H1 (cell line): Measurements from ENCODE around the gene TNFRSF8.

ENCODE experiments used
- BRCA1 ChIP-seq: IDR thresholded peaks from 2 replicates; pipeline ENCODE4 v1.6.1; 2012; ENCODE audit warnings: low read depth, low read length, improper control_type of control experiment
- CTCF ChIP-seq, 3 experiments: IDR thresholded peaks; 1 replicate in 2 of 3; 2 replicates in 1 of 3; pipeline versions ENCODE4 v1.5.1 to v1.6.1; 2011; ENCODE audit warnings: low read length in 3 of 3, mild to moderate bottlenecking in 3 of 3, inconsistent platforms in 2 of 3, low read depth in 1 of 3, moderate library complexity in 1 of 3; ENCODE audit not compliant: insufficient read depth in 1 of 3; ENCODE audit errors: control extremely low read depth in 1 of 3
- EP300 ChIP-seq, 2 experiments: IDR thresholded peaks; 1 replicate in 1 of 2; 2 replicates in 1 of 2; pipeline ENCODE4 v1.6.1; 2011 to 2012; ENCODE audit warnings: low read depth in 2 of 2, low read length in 2 of 2, mild to moderate bottlenecking in 2 of 2, borderline replicate concordance in 1 of 2, inconsistent platforms in 1 of 2, moderate library complexity in 1 of 2
- EZH2 ChIP-seq: fragments of 200-600 bp; sonication (generic); IDR thresholded peaks from 2 replicates; pipeline ENCODE4 v1.7.1; 2012; ENCODE audit warnings: low read depth, mild to moderate bottlenecking, moderate library complexity, low read length, inconsistent platforms; ENCODE audit not compliant: severe bottlenecking
- GTF2F1 ChIP-seq: IDR thresholded peaks from 2 replicates; pipeline ENCODE4 v1.6.1; 2012; ENCODE audit warnings: low read depth, low read length, improper control_type of control experiment, borderline replicate concordance
- KDM1A ChIP-seq: fragments of 200-600, 300-600 bp; sonication (generic); IDR thresholded peaks from 2 replicates; pipeline ENCODE4 v1.7.1; 2016; ENCODE audit warnings: mild to moderate bottlenecking, low read length, borderline replicate concordance
- POLR2A ChIP-seq, 2 experiments: IDR thresholded peaks; 1 replicate in 1 of 2; 2 replicates in 1 of 2; pipeline ENCODE4 v1.6.1; 2011; ENCODE audit warnings: low read depth in 2 of 2, low read length in 2 of 2, mild to moderate bottlenecking in 2 of 2; ENCODE audit errors: control extremely low read depth in 1 of 2
- RAD21 ChIP-seq, 2 experiments: IDR thresholded peaks in 1 of 2; conservative IDR thresholded peaks in 1 of 2; 2 replicates each; pipeline ENCODE4 v1.6.1; 2011; ENCODE audit warnings: low read depth in 2 of 2, low read length in 2 of 2, improper control_type of control experiment in 1 of 2, inconsistent platforms in 1 of 2, mild to moderate bottlenecking in 1 of 2, moderate library complexity in 1 of 2
- SIN3A ChIP-seq, 2 experiments: IDR thresholded peaks in 1 of 2; conservative IDR thresholded peaks in 1 of 2; 2 replicates each; pipeline ENCODE4 v1.6.1; 2011 to 2012; ENCODE audit warnings: low read length in 2 of 2, improper control_type of control experiment in 1 of 2, low read depth in 1 of 2, mild to moderate bottlenecking in 1 of 2
- SP2 ChIP-seq: IDR thresholded peaks from 2 replicates; pipeline ENCODE4 v1.6.1; 2012; ENCODE audit warnings: mild to moderate bottlenecking, low read length, inconsistent platforms

- TF ChIP-seq POLR2A (IDR thresholded peaks at IDR 0.05; ENCODE audit: control extremely low read depth in 1 of 2, low read depth in 2 of 2, low read length in 2 of 2) (no peak), CTCF (IDR thresholded peaks at IDR 0.05; ENCODE audit: control extremely low read depth in 1 of 3, insufficient read depth in 1 of 3, low read depth in 1 of 3, low read length in 3 of 3) (no peak), EP300 (IDR thresholded peaks at IDR 0.05; ENCODE audit: borderline replicate concordance in 1 of 2, low read depth in 2 of 2, low read length in 2 of 2) (no peak), KDM1A (no peak), BRCA1 (no peak), EZH2 (no peak), RAD21 (IDR thresholded peaks at IDR 0.05 in 1 of 2, conservative IDR thresholded peaks at IDR 0.05 in 1 of 2; ENCODE audit: low read depth in 2 of 2, low read length in 2 of 2) (no peak), SIN3A (conservative IDR thresholded peaks at IDR 0.05 in 1 of 2, IDR thresholded peaks at IDR 0.05 in 1 of 2; ENCODE audit: low read depth in 1 of 2, low read length in 2 of 2) (no peak), SP2 (no peak), GTF2F1 (no peak)
These were observed 98.8 kb downstream of the TNFRSF8 start for GRCh38 chr1:12161662-12162458.
